ENCODE measurements around the gene PHGDH. TPM values are rescaled to one million over a fixed set of nuclear protein-coding genes. Genes with fewer than 3 reads are reported as not detected.

The PHGDH gene
- total RNA-seq, 1 donor from 2014 or later, result 62.8 TPM

GRCh38 chr1:119787776-119788175 lies 76.0 kb downstream of the PHGDH start:
- no peak for DNase-seq (ENCODE audit: low spot score)

DNA sequence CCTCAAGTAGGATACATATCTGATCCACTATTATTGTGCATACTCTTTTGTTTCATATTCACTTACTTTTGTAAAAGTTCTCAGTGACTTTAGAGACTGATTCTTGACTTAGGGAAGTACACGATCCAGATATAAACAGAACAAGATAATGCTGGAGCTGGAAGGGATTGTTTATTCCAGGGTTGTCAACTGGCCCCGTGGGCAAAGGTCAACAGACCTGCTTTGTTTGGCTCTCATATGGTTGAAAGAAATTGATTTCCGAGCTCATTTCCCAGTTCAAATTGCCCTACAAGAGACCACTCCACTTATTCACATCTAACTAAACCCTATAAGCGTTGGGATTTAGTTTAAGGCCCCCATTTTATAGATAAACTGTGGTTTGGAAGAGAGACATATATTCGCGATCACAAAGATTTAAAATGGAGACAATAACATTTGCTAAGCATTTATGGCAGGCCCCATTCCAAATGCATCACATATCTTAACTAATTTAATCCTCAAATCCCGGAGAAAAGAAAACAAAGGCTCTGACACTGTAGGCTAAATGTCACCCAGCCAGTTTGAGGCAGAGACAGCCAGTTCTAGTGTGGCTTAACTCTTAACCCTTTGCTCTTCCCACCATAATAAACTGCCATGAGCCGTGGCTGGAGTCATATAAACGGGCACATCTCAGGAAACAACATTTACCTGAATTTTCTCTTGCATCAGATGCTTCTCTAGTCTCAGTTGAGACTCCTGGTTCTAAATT lies 78.9 kb downstream of the PHGDH start:
- no peak for DNase-seq (ENCODE audit: low spot score)

DNA sequence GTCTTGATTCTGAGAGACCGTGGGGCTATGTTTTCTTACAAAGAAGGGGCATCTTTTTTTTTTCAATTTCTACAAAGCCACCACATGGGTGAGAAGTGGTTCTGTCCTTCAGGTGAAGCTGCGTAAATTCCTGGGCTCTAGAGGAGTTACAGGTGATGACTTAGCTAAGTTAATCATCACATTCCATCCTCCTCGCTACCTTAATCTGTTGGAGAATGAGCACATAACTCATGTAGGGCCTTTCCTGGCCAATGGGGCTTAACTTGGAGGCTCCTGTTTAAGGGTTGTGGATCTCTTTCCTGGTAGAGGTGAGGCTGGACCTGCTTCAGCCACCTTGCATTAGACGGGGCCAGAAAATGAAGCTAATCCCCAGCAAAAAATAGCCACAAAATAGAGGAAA lies 79.6 kb downstream of the PHGDH start:
- no peak for DNase-seq (ENCODE audit: low spot score)

Other genes starting within 250 kb of the PHGDH start
- gene HSD3B1, start 204.7 kb upstream of the PHGDH start, total RNA-seq (ENCODE audit: insufficient read depth, low replicate concordance), result 10.8 TPM
- 18.8 TPM for gene ZNF697, start 63.7 kb upstream of the PHGDH start, total RNA-seq (ENCODE audit: insufficient read depth, low replicate concordance)
- gene HMGCS2, start 57.0 kb downstream of the PHGDH start, total RNA-seq (ENCODE audit: insufficient read depth, low replicate concordance), result 0.48 TPM
- gene REG4, start 99.5 kb downstream of the PHGDH start, total RNA-seq (ENCODE audit: insufficient read depth, low replicate concordance), result 0.48 TPM
- 1.4 TPM for gene ADAM30, start 184.6 kb downstream of the PHGDH start, total RNA-seq (ENCODE audit: insufficient read depth, low replicate concordance)

All from umbilical cord (tissue), 2 donors.